Stimulated activated CD4-positive, alpha-beta T cell treated with anti-CD3 and anti-CD28 coated beads, Interleukin-15, amount 100 ng/mL, for 24 hours (primary cell): ENCODE data around the gene MRPS11.
"Not testable (repeated sequence)": the region's sequence is repeated elsewhere in the genome, so short reads cannot be mapped to it uniquely, and the experiment has no call there.

Experiments
- DNase-seq: peaks from one replicate; pipeline ENCODE4 v3.0.0-alpha.2; 2020

The MRPS11 gene

DNA sequence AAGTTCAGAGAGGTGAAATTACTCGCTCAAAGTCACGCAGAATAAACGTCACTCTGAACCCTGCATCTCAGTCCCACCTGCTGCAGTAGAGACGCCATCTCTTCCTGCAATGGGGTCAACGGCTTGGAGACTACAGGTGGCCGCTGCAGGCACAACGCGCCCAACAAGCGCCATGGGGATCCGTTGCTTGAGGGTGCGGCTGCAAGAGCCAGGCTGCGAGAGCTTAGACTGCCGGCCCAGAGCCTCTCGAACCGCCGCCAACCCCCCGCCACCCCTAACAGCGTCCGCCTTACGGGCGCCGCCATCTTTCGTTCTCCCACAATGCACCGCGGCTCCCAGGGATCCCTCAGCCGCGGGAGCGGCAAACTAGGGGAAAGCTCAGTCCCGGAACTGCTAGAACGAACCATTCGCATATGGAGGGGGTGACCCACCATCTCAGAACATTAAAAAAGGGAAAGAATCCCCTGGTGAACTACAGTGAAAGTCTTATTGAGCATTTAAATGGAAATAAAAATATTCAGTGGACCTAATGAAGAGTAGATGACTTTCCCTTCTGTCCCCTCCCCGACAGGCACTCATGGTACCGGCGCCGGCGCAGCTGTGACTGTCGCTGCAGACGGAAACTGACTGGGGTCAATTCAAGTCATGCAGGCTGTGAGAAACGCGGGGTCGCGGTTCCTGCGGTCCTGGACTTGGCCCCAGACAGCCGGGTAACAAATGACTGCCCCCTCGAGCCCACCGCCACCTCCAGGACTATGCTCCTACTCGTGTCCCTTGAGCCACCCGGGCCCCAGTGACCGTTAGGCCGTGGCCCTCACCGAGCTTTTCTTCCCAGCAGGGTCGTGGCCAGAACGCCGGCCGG lies at the start of gene MRPS11, which contains the start of gene MRPL46:
MRPS11 (plus strand) TSS at position 636 of the 862 bp plus-strand sequence; CDS start at position 646, 10 bp downstream.
MRPL46 (minus strand) TSS at position 316 of the 862 bp plus-strand sequence; CDS start at position 305, 11 bp downstream.
- DNase-seq, result peak; percentile 93

GRCh38 chr15:88419830-88420229 lies 47.7 kb upstream of the MRPS11 start:
- peak; percentile 23 for DNase-seq

GRCh38 chr15:88423331-88423730 lies 44.2 kb upstream of the MRPS11 start:
- DNase-seq, result no peak

- no peak for DNase-seq
Measured at GRCh38 chr15:88426304-88426703, 41.2 kb upstream of the MRPS11 start.

- no peak for DNase-seq
Measured at GRCh38 chr15:88428053-88428452, 39.5 kb upstream of the MRPS11 start.

- no peak for DNase-seq
Measured at GRCh38 chr15:88428805-88429605, 38.5 kb upstream of the MRPS11 start.

GRCh38 chr15:88430051-88430450 lies 37.5 kb upstream of the MRPS11 start:
- DNase-seq, result no peak

- no peak for DNase-seq
Measured at GRCh38 chr15:88431441-88431840, 36.1 kb upstream of the MRPS11 start.

GRCh38 chr15:88433046-88433685 lies 34.3 kb upstream of the MRPS11 start:
- no peak for DNase-seq

GRCh38 chr15:88434106-88434505 lies 33.4 kb upstream of the MRPS11 start:
- not testable (repeated sequence) for DNase-seq

DNA sequence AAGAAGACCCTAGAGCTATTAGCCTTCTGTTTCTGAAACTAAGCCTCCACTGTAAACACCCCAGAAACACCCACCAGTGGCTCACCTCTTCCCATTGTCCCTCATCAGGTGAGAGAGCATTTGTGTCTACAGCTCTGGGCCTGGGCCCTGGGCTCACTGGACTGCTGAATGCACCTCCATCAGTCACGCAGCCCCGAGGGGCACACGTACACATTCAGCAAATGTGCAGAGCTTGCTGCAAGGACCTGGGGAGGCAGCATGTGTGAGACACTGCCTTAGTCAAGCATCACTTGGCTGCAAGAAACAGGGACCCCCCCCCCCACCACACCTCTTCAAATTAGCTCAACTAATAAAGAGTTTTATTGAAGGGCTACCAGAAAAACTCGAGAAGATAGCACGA lies 29.3 kb upstream of the MRPS11 start:
- no peak for DNase-seq

- no peak for DNase-seq
Measured at GRCh38 chr15:88440021-88440420, 27.5 kb upstream of the MRPS11 start.

GRCh38 chr15:88441076-88441730 lies 26.3 kb upstream of the MRPS11 start:
- no peak for DNase-seq

DNA sequence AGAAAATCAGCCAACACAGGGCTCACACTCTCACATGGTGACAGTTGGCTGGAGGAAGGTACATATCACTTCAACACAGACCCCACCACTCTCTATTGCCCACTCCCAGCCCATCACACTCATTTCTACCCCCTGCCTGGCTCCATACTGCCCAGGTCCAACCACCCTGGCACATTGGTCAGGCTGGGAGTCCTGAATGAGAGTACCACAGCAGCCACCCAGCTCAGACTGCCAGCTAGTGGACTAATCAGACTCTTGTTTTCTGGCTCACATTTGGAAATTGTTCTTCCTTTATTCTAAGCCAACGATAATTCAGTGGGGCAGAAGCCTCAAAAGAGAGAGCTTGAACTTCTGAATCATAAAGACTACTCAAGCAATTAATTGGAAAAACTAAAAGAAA lies 20.3 kb upstream of the MRPS11 start:
- DNase-seq, result no peak

- DNase-seq, result no peak
Measured at GRCh38 chr15:88447741-88448140, 19.8 kb upstream of the MRPS11 start.

DNA sequence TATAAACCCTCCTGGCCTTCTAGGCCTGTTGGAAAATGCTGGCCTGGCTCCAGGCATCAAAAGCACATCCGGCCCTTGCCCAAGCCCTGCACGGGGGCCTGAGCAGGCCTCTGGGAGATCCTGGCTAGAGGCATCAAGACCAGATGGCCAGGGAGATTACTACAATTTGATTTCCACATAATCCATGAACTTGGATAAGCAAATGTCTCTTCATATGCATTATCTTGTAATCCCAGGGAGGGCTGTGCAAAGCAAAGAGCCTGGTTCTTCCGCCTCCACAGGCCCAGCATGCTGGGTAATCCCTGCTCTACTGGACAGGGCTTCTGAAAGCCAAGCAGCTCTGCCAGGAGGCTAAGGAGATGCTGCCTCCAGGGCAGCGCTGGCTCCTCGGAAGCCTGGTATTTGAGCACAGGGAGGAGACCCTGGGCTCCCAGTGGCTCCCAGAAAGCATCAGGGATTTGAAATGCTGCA lies 18.5 kb upstream of the MRPS11 start:
- no peak for DNase-seq

GRCh38 chr15:88449581-88449980 lies 17.9 kb upstream of the MRPS11 start:
- no peak for DNase-seq

DNA sequence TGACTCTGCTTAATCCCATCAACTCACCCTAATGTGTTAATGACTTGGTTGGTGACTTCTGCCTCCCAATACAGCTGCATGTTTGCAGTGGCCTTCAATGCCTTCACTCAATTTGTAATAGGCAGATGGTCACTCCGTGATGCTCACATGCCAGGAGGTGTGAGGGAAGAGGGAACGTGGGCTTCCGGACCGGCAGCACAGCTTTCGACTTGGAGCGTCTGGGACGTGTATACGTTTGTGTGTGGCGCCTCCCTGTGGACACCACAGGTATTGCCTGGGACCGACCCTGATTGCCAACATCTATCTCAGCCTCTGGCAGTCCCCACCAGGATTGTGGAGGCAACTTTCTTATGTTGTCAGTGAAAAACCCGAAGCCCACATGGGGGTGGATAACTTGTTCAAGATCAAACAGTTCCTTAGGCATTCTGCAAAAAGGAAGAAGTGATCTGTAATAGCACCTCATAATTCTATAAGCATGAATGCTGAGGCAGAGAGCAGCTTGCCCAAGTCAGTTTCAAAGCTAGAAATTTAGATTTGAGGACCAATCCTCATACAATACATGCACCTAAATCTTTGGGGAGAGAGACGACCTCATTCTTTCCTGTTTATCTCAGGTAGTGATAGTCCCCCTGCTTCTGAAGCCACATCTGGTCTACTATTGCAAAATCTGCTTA lies 17.2 kb upstream of the MRPS11 start:
- peak; percentile 86 for DNase-seq

DNA sequence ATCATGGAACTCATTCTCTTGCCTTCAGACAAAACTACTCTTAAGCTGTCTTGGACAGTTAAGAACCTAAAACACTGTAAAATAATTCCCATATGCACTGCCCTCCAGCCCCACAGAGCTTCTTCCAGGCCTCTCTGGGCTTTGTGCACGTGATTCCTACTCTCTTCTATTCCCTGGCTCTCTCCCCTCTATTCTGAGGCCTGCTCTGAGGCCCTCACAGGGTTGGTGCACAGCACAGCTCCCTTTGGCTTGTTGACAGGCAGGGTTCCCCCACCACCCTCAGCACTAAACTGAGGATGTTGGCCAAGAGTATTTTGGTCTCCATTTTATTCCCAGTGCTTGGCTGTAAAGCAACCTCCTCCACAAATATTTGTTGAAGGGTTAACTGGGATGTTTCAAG lies 13.9 kb upstream of the MRPS11 start:
- DNase-seq, result no peak

- no peak for DNase-seq
Measured at GRCh38 chr15:88454236-88454635, 13.3 kb upstream of the MRPS11 start.

DNA sequence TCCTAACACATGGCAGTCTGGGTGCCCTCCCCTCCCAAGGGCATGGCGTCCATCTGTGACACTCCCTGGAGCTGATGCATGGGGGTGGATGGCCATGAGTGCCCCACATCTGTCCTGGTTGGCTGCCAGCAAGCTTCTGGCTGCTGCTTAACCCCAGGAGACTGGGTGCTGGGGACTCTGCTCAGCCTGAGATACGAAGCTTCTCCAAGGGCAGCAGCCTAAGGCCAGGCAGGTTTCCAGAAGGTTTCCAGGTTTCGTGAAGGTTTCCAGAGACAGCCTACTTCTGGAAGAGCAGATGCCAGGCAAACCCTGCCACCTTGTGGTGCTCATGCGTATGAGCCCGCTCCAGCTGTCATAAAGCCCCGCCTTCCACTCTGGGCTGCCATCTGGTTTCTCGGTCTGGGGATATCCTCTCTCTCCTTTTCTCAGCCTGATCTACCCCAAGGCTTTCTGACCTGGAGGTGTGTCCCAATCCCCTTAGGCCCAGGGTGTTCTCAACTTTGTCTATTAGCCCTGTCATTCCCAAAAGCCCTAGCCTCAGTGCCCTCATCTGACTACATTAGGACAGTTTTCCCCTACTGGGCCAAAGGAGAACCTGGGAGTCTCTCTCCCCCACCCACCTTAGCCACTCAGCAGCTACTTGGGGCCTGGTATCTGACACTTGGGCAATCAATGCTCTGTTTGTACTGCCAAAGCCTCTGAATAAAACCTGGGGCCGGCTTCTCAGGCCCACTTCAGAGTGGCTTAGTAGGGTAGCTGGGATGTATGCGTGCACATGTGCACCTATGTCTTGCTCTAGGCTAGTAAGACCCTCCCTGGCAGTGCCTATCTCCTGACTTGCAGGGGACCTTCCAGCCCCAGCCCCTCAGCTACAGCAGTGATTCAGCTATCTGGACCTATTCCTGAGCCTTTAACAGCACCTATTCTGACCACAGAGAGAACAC lies 12.4 kb upstream of the MRPS11 start:
- DNase-seq, result peak; percentile 63
